DOHH2 (cell line): ENCODE measurements around the gene FAM98C.

Experiments used
- CTCF ChIP-seq: fragments of 200-600 bp; sonication (generic); IDR thresholded peaks from one replicate; pipeline ENCODE4 v1.5.1; 2014; ENCODE audit warnings: antibody characterized with exemption, mild to moderate bottlenecking, low read depth, low read length; ENCODE audit not compliant: poor library complexity, severe bottlenecking
- EZH2phosphoT487 ChIP-seq: fragments of 200-600 bp; sonication (generic); IDR thresholded peaks from 2 replicates; pipeline ENCODE4 v1.6.1; 2017; ENCODE audit warnings: borderline replicate concordance, mild to moderate bottlenecking, antibody characterized with exemption, low read length, moderate library complexity, mixed read lengths

GRCh38 chr19:38430931-38431330, 28.0 kb downstream of the FAM98C start:
- TF ChIP-seq CTCF (no peak), EZH2phosphoT487 (no peak)
